DLD1 (cell line): Measurements from ENCODE around the gene AMER2.

Source experiments
- in situ Hi-C: cut with HindIII; loops from 2 replicates; pipeline ENCODE4 v1.10.0; 2017; ENCODE audit warnings: low sequenced_read_pairs

Gene AMER2

DNA sequence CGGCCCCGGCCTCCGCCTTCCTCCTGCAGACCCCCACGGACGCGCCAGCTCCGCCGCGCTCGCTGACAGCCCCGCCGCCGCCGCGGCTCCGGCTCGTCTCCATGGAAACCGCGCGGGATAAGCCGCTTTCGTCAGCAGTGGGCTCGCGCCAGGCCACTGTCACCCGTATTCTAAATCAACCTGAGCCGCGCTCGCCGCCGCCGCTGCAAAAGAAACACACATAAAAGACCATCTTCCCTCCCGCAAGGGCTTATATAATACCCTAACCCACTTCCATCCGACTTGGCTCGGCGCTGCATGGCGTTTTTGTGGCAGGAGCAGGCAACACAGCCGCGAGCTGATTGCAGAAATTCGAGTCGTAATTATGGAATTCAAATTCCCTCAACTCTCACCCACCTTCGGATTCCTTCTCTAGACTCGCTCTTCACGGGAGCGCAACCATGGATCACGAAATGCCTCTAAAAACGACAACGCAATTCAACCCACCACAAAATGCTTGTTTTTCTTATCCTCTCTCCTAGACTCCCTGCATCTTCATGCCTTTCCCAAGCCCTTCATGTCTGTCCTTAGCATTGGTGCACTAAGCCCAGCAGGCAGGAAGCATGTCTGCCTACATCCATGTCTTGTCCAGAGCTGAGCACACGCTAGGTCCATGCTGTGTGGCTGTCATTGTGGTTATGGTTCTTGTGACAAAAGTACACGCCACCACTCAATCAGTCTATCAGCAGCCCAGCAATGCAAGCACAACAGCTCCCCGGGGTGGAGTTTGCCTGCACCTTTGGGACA, at the start of gene AMER2:
AMER2 (minus strand) TSS at position 772 of the 786 bp plus-strand sequence; CDS start at position 103, 669 bp downstream.
- in situ Hi-C loops: no loop called here

DNA sequence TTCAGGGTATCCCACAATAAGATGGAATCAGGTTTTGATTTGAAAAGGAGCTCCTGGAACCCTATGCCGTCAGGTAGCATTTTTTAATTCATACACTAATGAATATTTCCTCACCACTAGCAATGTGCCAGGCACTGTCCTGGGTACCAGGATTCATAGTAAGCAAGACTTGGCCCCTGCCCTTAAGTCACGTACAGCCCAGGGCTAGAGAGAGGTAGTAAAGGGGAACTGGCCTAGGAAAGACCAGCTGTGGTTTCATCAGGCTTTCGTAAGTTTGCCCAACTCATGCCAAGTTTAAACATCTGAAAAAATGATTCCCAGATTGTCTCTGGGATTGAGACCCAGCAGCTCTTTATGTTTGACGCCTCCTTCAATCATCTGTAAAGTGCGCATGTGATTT, 45.9 kb upstream of the AMER2 start:
- in situ Hi-C loops: no loop called here

DNA sequence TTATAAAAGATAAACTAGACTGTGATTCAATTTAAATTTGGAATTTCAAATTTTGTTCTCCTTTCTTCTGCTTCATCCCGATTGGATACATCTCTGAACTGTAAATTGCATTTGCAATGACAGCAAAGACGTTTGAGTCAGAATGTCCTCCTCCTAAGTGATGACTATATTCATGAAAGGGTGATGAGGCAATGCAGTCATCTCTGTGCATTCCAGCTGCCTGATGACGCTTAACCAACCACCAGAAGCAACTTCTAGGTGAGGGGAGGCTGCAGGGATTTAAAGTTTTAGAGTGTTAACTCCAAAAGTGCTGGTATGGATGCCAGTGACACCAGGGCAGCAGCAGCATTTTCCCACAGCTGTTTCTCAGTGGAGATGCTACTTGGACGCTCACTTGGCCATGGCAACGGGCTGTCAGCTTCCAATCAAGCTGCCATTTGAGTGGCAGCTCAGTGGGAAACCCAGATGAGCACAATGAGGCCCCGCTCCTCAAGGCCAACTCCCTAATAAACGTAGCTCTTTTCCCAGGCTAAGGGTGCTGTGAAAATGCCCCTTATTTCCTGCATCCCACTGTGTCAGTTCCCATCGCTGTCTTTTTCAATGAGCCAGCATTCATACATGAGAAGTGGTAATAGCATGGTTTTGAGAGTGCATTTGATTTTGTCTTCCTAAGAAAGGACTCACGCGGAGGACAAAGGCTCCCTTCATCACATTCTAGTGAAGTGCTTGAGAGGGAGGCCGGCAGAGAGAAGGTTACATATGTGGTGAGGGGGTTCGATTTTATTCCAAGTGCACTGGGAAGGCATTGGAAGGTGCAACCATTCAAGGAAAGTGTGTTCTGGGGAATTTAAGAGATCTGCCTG, 45.2 kb upstream of the AMER2 start:
- in situ Hi-C loops: no loop called here

DNA sequence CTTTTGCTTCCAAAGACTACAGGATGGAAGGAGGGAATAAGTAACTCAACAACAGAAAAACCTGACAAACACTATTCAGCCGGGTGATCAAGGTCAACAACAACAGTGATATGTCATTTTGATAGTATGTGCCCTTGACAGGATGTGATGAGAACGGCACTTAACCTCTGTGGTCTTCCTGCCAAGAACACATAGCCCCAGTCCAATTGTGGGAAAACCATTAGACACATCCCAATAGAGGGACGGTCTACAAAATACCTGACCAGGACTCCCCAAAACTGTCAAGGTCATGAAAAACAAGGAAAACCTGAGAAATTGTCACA, 43.1 kb upstream of the AMER2 start:
- in situ Hi-C loops: no loop called here

DNA sequence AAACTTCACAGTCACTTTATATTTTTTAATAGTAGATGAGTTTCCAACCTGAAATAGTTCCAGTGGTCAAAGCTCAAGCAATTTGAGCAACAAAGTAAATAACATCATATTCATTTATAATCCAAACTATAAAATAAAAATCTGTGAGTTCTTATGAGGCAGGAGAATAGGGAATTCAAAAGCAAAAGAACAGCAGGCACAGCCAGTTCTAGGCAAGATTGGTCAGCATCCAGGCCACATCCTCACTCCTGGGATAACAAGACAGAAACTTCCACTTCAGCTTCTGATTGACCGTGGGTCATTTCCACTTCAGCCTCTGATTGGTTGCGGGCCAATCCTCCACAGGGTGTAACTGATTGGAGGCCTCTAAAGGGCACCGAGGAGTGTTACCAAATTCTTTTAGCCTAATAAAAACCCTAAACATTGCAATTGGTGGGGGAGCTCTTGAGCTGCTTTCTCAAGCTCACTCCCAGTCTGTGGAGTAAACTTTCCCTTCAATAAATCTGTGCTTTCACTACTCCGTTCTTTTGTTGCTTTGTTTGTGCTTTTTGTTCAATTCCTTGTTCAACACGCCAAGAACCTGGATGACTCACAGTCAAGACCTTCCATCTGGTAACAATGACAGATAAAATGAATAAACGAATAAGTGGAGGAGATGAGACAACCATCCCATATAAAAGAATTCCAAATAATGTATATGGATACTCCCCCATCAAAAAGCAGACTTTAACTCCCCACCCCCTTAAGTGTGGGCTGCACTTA, 42.6 kb upstream of the AMER2 start:
- in situ Hi-C loops: no loop called here

- in situ Hi-C loops: no loop called here
Observed at GRCh38 chr13:25213715-25214114, 41.6 kb upstream of the AMER2 start.

- in situ Hi-C loops: no loop called here
Observed at GRCh38 chr13:25210842-25211569, 38.9 kb upstream of the AMER2 start.

DNA sequence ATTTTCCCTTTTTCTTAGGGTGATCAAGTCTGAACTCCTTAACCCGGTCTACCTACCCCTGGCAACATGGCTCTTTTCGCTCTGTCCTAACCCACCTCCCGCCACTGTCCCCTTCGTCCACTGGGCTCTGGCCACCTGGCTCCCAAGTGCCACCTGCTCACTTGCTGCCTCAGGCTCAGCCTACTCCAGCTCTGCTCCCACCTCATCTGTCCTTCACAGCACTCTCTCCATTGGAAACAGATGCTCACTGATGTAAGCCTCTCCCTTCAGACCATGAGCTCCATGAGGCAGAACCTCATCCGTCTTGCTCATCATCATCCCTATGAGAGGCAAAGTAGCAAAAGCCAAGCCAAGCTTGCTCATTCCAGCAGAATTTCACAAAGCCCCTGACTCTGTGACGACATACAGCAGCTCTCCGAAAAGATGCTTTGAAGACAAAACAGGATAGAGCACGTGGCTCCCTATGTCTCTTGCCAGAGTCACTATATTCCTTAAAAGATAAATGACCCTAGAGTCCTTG, 35.3 kb upstream of the AMER2 start:
- in situ Hi-C loops: no loop called here

DNA sequence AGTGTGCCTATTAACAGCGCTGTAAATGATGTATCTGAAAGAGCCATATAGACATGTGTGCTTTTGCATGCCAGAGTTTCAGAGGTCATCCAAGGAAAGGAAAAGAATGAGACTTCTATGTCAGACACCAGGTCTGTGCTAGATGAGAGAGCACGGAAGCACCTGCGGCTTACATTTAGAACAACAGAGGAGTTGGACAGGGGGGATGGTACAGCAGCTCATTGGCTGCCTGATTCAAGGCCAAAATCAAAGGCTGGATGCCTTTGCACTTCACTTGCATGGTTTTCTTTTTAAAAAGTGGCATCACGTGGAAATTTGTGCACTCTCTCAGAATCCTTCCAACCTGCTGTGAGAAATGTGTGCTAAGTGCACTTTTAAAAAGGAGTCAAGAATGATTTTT, 32.8 kb upstream of the AMER2 start:
- in situ Hi-C loops: no loop called here

DNA sequence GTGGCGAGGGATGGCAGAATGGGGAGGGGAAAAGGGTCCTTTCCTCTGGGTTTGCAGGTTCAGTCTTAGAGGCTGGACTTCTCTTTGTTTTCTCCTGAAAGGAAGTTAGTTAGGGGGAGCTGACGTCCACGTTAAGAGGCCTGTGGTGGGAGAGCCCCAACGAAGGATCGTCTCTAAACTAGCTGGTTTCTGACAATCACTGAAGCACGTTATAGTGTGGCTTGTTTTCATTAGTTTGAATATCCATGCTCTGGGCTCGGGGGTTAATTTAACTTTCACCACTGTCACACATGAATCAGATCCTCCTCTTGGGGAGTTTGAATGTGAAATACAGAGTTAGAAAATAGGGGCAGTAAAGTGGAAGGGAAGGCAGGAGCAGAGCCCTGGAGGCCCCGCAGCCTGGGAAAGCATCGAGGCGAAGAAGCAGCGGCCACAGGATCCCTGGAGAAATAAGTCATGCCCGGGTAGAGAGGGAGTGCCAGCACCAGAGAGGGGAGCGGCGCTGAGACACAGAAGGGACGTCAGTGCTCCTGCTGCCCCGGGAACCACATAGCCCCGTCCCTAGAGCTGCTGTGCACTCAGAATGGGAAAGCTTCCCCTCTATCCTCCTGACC, 31.1 kb upstream of the AMER2 start:
- in situ Hi-C loops: no loop called here

- in situ Hi-C loops: no loop called here
Observed at GRCh38 chr13:25200783-25201182, 28.7 kb upstream of the AMER2 start.

- in situ Hi-C loops: no loop called here
Observed at GRCh38 chr13:25198647-25199046, 26.6 kb upstream of the AMER2 start.

DNA sequence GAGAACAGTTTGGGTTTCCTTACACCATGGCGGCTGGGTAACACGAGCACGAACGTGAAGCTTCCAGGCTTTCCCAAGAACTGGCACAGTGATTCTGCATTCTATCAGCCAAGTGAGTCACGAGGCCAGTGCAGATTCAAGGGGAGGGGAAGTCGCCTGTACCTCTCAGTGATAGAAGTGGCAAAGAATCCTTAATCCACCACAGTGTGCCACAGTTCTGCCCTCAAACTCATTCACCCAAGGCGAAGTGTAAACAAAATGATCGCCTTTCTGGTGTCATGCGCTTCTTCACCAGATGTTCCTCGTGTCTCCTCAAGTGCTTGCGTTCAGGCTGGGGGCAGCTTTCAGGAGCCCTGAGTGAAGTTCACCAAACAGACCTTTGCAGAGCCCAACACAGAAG, 24.9 kb upstream of the AMER2 start:
- in situ Hi-C loops: no loop called here

DNA sequence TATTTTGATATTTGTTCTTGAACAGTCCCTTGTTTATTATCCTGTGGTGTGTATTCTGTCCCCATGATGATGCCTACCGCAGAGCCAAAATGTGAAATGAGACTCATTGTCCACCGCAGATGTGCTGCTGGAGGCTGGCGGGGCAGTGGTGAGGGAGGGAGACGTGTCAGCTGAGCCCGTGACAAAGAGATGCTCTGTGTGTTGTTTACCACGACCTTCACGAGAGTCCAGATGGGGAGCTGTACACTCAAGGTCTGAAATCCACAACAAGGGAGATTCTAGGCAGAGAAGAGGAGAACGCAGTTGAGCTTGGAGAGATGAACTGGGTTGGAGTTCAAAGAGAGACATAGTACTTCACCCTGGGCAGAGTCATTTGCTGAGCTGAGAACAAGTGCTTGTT, 20.8 kb upstream of the AMER2 start:
- in situ Hi-C loops: no loop called here

GRCh38 chr13:25192489-25192888, 20.4 kb upstream of the AMER2 start:
- in situ Hi-C loops: no loop called here

GRCh38 chr13:25192052-25192451, 20.0 kb upstream of the AMER2 start:
- in situ Hi-C loops: no loop called here

DNA sequence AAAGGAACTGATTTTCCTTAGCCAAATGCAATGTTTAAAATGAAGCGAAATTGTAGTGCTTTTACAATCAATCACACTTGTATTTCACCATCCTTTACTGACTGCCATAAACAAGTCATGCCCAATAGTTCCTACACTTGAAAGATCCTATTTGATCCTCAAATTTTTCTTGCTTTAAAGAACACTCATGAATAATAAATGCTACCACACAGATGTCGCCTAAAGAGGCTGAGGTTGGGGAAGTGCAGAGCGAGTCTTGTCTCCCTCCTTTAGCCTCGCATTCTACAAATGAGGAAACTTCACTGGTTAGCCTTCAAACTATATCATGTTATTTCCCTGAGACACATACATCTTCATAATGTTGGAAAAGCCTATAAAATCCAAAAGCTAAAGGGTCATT, 18.7 kb upstream of the AMER2 start:
- in situ Hi-C loops: no loop called here

DNA sequence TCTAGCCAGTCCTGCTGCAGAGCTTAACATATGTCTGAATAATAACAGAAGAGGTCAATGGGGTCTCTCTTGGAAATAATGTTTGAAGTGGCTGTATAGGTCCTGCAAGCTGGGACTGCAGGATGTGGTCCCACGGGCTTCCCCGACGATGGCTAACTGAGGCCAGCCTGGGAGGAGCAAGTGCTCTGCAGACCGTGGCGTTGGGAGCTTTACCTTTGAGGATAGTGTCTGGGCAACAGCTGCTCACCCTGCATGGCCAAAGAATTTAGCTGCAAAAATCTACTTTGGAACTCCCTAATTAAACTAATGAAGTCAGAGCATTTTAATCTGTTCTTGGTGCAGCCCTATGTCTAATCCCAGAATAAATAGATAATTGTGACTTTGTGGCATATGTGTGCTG, 18.2 kb upstream of the AMER2 start:
- in situ Hi-C loops: no loop called here

- in situ Hi-C loops: no loop called here
Observed at GRCh38 chr13:25187596-25187995, 15.5 kb upstream of the AMER2 start.

DNA sequence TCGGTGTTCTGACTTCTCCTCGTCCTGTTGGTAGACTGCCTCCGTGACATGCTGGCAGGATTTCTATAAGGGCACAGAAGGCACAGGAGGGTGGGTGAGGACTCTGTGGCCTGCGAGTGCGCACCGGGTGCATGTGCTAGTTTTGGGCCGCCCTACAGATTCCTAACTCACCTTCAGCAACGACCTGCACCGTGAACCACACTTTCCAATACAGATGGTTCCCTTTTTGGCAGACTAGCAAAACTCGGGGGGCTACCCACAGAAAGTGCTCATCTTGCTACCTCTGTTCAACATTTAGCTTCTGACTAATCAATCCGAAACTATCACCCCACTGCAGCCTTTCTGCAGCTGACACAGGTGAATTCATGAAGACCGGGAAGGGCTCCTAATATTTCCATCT, 14.1 kb upstream of the AMER2 start:
- in situ Hi-C loops: no loop called here
